Breast epithelium (tissue), 3 donors: ENCODE data around the gene ITIH3.

ENCODE experiments used
- CTCF ChIP-seq, 3 donors: fragments of 450-650 bp; IDR thresholded peaks; one replicate each; pipeline ENCODE4 v1.5.1; 2016 to 2017; ENCODE audit warnings: antibody characterized with exemption in 3 of 3, mild to moderate bottlenecking in 3 of 3, moderate library complexity in 3 of 3
- POLR2A ChIP-seq: fragments of 450-650 bp; IDR thresholded peaks from one replicate; pipeline ENCODE4 v1.6.1; 2016; ENCODE audit warnings: antibody characterized with exemption, mild to moderate bottlenecking, moderate library complexity

DNA sequence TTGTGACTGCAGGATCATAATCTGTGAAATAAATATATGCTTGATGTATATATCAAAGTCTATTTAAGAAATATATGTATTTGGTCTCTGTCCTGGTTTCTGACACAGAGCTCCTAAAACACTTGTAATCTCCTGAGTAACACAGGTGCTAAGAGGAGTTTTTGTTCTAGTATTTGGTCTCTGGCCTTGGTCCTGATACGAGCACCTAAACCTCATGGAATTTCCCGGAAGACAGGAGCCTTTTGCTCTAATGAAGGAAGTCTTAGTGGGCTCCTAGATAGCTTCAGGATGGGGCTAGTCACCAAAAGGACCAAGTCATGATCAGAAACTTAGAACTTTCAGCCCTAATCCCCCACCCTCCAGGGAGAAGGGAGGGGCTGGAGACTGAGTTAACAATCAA, 59.4 kb downstream of the ITIH3 start:
- TF ChIP-seq POLR2A (no peak), CTCF (IDR thresholded peaks at IDR 0.05) (no peak)
